Activated naive CD8-positive, alpha-beta T cell treated with anti-CD3 and anti-CD28 coated beads for 36 hours (primary cell): ENCODE results near the gene UMOD. TPM values are rescaled to one million over a fixed set of nuclear protein-coding genes. Genes with fewer than 3 reads are reported as not detected.

Experiments used
- DNase-seq: peaks from one replicate; pipeline ENCODE4 v3.0.0; 2021
- H3K27ac Mint-ChIP-seq: one replicate; pipeline ENCODE4 v1.8.0; 2022; ENCODE audit warnings: mild to moderate bottlenecking, moderate library complexity, mixed read lengths
- H3K27me3 Mint-ChIP-seq: one replicate; pipeline ENCODE4 v1.8.0; 2022; ENCODE audit warnings: mild to moderate bottlenecking, mixed read lengths
- H3K36me3 Mint-ChIP-seq: one replicate; pipeline ENCODE4 v1.8.0; 2021; ENCODE audit warnings: mild to moderate bottlenecking, mixed read lengths
- H3K4me1 Mint-ChIP-seq: one replicate; pipeline ENCODE4 v1.8.0; 2021; ENCODE audit warnings: mixed read lengths
- H3K4me3 Mint-ChIP-seq: one replicate; pipeline ENCODE4 v1.8.0; 2022; ENCODE audit warnings: mild to moderate bottlenecking, moderate library complexity, mixed read lengths
- H3K9me3 Mint-ChIP-seq: one replicate; pipeline ENCODE4 v1.8.0; 2022; ENCODE audit warnings: mixed read lengths
- total RNA-seq, 2 experiments: library from RNA; stranded (reverse); gene quantifications; one replicate each; pipeline ENCODE4 v1.2.3, GENCODE V29; 2021

Gene UMOD
- total RNA-seq, 2 experiments from 2014 or later = not detected

DNA sequence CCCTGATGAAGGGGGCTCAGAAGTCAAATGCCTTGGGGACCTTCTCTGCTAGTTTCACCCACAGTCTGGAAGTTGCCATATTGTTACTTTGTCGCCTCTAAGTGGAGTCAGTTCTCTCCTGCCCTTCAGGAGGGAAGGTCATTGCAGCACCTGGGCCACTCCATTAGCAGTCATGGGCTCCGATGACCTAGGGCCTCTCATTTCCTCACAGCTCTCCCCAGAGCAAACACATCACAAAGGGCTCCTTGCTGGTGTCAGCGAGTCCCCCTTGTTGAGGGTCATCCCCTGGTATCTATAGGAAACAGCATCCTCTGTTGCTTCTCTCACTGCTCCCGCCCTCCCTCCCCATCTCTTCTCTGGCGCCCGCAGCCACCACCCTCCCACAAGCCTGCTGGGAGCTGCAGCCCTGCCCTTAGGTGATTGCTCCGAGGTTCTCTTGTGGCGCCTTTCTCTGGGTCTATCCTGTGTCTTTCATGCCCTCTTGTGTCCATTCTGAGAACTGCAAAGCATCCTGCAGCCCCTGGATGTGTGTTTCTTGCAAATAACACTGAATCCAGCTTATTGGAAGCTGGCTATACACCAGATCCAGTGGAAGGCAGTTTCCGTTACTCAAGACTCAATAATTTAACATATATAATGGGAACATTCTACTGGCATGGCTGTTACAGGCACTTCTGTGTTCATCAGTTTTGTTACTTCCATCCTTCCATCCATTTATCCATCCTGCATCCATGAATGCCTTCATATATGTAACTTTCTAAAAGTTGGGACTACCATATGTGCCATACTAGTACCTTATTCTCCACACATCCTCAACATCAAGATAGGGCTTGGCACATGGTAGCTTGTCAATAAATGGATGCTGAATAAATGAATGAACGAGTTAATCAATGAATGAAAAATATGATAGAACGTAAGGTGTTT is 30.9 kb upstream of the UMOD start:
- Mint-ChIP-seq H3K4me3 (no peak overlapping the region), H3K27me3 (peaks cover 18% of the 10 kb centered on the region), H3K9me3 (no peaks in the 10 kb centered on the region), H3K27ac (no peak overlapping the region), H3K4me1 (no peaks in the 10 kb centered on the region), H3K36me3 (no peaks in the 10 kb centered on the region)
- peak; percentile 39 for DNase-seq

DNA sequence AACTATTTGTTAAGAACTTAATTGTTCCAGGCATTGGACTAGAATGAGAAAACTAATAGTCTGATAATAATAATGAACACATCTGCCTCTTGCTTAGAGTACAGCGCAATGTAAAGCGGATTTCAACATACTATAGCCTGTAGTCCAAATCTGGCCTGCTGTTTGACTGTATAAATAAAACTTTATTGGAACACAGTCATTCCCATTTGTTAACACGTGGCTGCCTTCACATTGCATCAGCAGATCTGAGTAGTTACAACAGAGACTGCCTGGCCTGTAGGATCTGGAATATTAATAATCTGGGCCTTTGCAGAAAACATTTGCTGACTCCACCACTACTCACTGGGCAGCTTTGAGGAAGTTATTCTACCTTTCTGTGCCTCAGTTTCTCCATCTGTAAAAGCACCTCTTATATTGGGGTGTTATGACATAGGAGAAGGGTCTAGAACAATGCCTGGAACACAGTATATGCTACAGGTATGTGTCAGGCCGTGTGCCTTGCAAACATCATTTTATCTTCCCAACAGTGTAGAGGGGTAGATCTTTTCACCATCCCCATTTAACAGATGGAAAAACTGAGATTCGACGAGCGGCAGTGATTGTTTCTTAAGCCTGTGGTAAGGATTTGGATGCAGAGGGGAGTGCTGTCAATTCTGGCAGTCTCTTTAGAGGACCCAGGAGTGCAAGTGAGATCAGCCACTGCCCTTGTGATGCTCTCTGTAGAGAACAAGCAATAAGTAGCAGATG is 29.9 kb upstream of the UMOD start:
- Mint-ChIP-seq H3K27ac (no peak overlapping the region), H3K36me3 (no peaks in the 10 kb centered on the region), H3K9me3 (no peaks in the 10 kb centered on the region), H3K4me1 (no peaks in the 10 kb centered on the region), H3K27me3 (peaks cover 18% of the 10 kb centered on the region), H3K4me3 (no peak overlapping the region)
- DNase-seq = no peak

DNA sequence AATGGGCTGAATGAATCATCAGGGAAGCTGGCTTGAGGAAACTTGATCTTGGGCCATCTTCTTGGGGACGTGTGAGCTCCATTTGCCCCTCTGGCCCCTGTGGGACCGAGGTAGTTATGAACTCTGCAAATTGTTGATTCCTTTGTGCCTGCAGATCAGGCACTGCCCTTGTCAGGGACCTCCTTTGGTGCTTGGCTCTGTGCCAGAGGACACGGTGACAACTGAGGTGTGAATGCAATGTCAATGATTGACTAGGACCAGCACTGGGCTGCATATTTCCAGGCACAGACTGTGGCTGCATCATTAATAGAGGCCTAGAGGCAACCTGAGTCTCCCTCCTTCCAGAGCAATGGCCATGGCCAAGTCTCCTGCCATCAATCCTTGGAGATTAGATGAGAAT is 28.3 kb upstream of the UMOD start:
- H3K4me3 Mint-ChIP-seq = no peak overlapping the region
- no peaks in the 10 kb centered on the region for H3K9me3 Mint-ChIP-seq
- no peak for DNase-seq
- H3K4me1 Mint-ChIP-seq = no peaks in the 10 kb centered on the region
- H3K27ac Mint-ChIP-seq = no peak overlapping the region
- H3K27me3 Mint-ChIP-seq = peaks cover 12% of the 10 kb centered on the region
- H3K36me3 Mint-ChIP-seq = no peaks in the 10 kb centered on the region

DNA sequence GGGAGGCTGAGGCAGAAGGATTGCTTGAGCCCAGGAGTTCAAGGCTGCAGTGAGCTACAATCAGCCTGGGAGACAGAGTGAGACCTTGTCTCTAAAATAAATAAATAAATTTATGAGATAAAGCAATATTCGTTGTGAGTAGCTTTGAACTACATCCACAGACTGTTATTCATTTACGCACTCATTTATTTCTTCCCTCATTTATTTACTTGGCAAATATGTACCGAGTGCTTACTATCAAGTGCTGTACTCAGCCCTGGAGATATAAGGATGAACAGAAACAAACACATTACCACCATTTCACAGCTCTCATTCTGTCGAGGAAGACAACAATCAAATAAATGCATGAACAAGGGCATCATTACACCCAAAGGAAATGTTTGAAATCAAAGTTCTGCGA is 24.7 kb upstream of the UMOD start:
- H3K27ac Mint-ChIP-seq = no peak overlapping the region
- H3K4me1 Mint-ChIP-seq = no peaks in the 10 kb centered on the region
- no peak overlapping the region for H3K4me3 Mint-ChIP-seq
- no peak for DNase-seq
- H3K36me3 Mint-ChIP-seq = no peaks in the 10 kb centered on the region
- H3K27me3 Mint-ChIP-seq = peaks cover 14% of the 10 kb centered on the region
- no peaks in the 10 kb centered on the region for H3K9me3 Mint-ChIP-seq

DNA sequence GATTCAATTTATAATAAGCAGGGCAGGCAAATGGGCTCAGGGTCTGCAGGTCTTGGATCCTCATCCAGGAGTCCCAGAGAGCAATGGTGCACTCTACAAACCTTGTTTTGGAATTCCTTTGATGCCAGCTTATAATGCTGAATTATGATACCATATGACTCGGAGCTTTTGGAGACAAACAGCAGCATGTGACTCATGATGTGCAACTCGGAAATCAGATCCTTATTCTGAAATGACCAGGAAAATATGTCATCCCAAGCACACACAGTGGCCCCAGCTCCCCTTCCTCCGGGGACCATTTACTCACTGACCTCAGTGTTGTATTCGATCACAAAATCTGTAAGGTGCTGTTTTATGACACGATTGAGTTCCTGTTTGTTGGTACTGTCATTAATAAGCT is 20.2 kb upstream of the UMOD start:
- no peak for DNase-seq
- Mint-ChIP-seq H3K4me1 (no peaks in the 10 kb centered on the region), H3K27ac (no peak overlapping the region), H3K9me3 (no peaks in the 10 kb centered on the region), H3K27me3 (peaks cover 13% of the 10 kb centered on the region), H3K4me3 (no peak overlapping the region), H3K36me3 (no peaks in the 10 kb centered on the region)

DNA sequence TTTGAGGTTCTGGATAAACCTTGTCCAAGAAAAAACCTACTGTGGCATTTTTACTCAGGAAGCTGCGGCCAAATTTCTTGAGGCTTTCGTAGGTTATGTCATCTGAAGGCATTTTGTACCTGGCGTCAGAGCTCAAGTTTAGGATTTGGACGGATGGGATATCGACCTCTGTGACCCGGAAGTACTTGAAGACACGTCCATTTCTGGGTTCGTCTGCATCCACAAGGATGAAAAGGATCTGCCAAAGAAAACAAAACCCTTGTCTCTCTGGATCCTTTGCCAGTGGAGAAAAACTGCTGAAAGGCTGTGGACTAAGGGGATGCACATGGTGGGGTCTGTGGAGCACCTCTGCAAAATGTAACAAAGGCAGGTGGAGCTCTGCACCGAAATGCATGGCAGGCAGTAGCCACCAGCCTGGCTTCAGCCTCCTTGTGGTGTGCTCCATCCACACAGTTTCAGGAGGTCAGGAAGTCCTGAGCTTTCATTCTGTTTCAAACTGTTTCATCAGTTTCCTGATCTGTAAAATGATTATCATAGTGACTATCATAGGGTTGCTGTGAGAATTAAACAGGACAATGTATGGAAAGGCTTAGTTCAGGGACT is 17.0 kb upstream of the UMOD start:
- DNase-seq = no peak
- Mint-ChIP-seq H3K27ac (no peak overlapping the region), H3K36me3 (no peaks in the 10 kb centered on the region), H3K27me3 (peaks cover 16% of the 10 kb centered on the region), H3K4me3 (no peak overlapping the region), H3K4me1 (no peaks in the 10 kb centered on the region), H3K9me3 (no peaks in the 10 kb centered on the region)

DNA sequence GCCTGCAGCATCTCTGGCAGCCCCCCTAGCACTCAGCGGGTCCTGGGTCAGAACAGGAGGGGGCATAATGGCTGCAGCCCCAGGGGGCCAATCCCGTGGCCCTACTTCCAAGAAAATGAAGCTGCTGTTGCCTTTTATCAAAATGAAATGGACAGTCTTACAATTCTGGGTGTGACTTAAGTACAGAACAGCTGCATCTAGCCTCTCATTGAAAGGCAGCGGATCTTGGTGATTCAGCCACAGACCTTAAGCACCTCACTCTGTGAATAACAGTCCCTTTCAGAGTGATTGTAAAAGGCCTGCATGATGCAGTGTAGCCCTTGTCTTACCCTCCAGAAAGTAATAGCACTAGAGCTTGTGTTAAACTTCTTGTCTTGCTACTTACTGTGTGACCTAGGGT is 11.5 kb upstream of the UMOD start:
- H3K36me3 Mint-ChIP-seq = no peaks in the 10 kb centered on the region
- H3K4me3 Mint-ChIP-seq = no peak overlapping the region
- H3K27ac Mint-ChIP-seq = no peak overlapping the region
- H3K27me3 Mint-ChIP-seq = peaks cover 20% of the 10 kb centered on the region
- no peak for DNase-seq
- no peaks in the 10 kb centered on the region for H3K4me1 Mint-ChIP-seq
- no peaks in the 10 kb centered on the region for H3K9me3 Mint-ChIP-seq

DNA sequence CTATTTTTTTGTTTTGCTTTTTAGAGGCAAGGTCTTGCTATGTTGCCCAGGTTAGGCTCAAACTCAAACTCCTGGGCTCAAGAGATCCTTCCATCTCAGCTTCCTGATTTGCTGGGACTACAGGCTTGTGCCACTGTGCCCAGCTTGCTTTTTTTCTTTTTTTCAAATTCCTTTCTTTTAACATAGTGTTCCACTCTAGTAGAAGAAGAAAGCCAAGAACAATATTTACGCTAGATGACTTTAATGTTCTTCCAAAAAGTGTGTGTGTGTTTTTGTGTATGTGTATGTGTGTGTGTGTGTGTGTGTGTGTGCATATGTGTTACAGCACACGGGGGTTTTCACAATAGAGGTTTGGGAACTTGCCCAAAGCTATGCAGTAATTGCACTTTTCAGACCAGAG is 10.7 kb upstream of the UMOD start:
- H3K27me3 Mint-ChIP-seq = peaks cover 20% of the 10 kb centered on the region
- H3K4me3 Mint-ChIP-seq = no peak overlapping the region
- no peaks in the 10 kb centered on the region for H3K9me3 Mint-ChIP-seq
- H3K36me3 Mint-ChIP-seq = no peaks in the 10 kb centered on the region
- no peak overlapping the region for H3K27ac Mint-ChIP-seq
- no peaks in the 10 kb centered on the region for H3K4me1 Mint-ChIP-seq
- no peak for DNase-seq

DNA sequence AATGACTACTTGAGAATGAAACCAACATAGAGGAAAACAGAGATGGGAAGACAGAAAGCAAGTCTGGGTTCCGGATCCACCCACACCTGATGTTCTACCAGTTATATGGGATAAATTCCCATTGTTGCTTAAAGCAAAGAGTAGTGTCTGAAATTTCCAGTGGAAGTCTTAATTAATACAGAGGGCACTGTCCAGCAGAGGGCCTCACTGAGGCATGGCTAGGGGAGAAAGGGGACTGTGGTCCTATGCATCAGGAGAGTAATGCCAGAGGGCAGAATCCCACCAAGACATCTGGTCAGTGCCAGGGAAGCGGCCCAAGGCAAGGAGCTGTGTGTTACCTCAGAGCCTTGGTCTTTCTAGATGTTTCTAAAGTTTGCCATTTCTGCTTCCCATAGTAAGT is 7.5 kb upstream of the UMOD start:
- DNase-seq = no peak
- Mint-ChIP-seq H3K27me3 (peaks cover 18% of the 10 kb centered on the region), H3K4me3 (no peak overlapping the region), H3K4me1 (no peaks in the 10 kb centered on the region), H3K27ac (no peak overlapping the region), H3K9me3 (no peaks in the 10 kb centered on the region), H3K36me3 (no peaks in the 10 kb centered on the region)

DNA sequence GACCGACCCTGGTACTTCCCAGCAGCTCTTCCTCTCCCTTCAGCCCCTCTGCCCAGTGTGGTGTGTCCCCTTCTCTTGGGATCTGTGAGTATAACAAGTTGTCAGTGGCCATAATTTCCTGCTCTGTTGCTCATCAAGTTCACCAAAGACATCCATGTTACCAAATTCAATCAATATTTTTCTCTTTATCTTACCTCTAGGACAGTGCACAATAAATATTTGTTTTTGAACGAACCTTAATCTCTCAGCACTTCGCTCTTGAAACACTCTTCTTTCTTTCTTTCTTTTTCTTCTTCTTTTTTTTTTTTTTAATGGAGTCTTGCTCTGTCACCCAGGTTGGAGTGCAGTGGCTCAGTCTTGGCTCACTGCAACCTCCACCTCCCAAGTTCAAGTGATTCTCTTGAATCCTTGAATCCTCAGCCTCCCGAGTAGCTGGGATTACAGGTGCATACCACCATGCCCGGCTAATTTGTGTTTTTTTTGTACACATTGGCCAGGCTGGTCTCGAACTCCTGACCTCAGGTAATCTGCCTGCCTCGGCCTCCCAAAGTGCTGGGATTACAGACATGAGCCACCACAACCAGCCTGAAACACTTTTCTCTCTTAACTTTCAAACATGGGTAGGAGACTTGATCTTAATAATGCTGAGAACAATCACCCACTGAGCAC is 2.7 kb upstream of the UMOD start:
- Mint-ChIP-seq H3K4me3 (no peak overlapping the region), H3K36me3 (no peaks in the 10 kb centered on the region), H3K9me3 (no peaks in the 10 kb centered on the region), H3K27ac (no peak overlapping the region), H3K27me3 (peaks cover 21% of the 10 kb centered on the region), H3K4me1 (no peaks in the 10 kb centered on the region)
- DNase-seq = no peak

DNA sequence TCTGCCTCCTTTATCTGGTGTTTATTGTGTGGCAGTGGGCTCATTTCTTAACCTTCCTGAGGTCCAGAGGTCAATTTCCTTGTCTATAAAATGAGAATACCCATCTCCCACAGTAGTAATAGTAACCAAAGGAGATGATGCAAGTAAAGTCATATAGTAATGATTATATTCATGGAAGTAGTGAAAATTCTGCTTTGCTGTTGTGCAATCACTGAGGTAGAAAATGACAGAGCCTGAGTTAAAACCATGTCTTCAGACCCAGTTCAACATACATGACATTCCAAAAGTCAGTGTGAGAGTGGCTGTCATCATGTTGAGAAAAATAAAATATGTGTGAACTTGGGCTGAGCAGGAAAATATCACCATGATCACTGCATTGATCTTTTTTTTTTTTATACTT is 864 bp upstream of the UMOD start:
- H3K27me3 Mint-ChIP-seq = peaks cover 14% of the 10 kb centered on the region
- no peaks in the 10 kb centered on the region for H3K9me3 Mint-ChIP-seq
- H3K36me3 Mint-ChIP-seq = no peaks in the 10 kb centered on the region
- H3K4me3 Mint-ChIP-seq = no peak overlapping the region
- no peak for DNase-seq
- H3K27ac Mint-ChIP-seq = no peak overlapping the region
- H3K4me1 Mint-ChIP-seq = no peaks in the 10 kb centered on the region

DNA sequence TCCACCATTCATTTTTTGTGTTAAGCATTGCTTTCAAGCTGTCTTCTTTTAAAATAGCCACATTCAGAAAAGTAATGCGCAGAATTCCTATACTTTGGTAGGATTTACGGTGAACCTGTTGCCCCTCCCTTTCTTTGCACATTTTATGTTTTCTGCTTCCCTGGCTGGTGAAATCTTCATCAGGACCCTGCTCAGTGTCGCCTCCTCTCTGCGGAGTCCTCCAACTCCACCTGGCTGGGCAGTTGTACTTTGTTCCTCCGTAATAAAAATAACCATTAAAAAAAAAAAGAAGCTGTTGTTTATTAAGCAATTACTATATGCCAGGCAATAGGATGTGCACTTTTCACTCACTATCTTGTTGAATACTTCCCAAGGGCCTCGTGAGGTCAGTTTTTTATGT is 2.9 kb downstream of the UMOD start:
- Mint-ChIP-seq H3K27me3 (no peaks in the 10 kb centered on the region), H3K4me3 (no peak overlapping the region), H3K27ac (no peak overlapping the region), H3K4me1 (no peaks in the 10 kb centered on the region), H3K36me3 (no peaks in the 10 kb centered on the region), H3K9me3 (no peaks in the 10 kb centered on the region)
- DNase-seq = no peak

DNA sequence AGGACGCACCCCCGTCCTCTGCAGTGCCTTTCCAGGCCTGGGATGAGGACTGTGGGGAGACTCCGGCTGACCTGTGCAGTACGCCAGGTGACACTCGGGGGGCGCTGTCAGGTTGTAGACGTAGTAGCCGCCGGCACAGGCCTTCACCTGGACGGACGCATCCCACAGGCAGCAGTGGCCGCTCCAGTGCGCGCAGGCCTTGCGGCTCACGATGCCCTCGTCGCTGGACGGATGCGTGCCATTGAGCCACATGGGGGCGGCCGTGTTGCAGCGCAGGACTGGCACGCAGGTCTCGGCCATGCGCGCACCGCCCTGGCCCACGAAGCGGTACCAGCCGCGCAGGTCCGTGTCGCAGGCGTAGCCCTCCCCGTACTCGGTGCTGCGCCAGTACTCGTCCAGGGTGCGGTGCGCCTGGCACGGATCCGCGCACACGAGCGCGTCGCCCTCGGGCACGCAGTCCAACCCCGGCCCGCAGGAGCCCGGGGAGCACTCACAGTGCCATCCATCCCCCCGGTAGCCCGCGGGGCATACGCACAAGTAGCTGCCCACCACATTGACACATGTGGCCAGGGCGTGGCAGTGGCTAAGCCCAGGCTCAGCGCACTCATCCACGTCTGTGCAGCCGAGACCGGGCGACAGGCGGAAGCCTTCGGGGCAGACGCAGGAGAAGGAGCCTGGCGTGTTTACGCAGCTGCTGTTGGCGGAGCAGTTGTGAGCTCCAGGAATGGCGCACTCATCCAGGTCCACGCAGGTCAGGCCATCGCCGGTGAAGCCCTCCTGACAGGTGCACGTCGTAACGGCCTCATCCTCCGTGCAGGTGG is 3.9 kb downstream of the UMOD start:
- DNase-seq = no peak
- H3K36me3 Mint-ChIP-seq = no peaks in the 10 kb centered on the region
- H3K4me3 Mint-ChIP-seq = no peak overlapping the region
- no peaks in the 10 kb centered on the region for H3K4me1 Mint-ChIP-seq
- H3K9me3 Mint-ChIP-seq = no peaks in the 10 kb centered on the region
- H3K27me3 Mint-ChIP-seq = no peaks in the 10 kb centered on the region
- no peak overlapping the region for H3K27ac Mint-ChIP-seq

DNA sequence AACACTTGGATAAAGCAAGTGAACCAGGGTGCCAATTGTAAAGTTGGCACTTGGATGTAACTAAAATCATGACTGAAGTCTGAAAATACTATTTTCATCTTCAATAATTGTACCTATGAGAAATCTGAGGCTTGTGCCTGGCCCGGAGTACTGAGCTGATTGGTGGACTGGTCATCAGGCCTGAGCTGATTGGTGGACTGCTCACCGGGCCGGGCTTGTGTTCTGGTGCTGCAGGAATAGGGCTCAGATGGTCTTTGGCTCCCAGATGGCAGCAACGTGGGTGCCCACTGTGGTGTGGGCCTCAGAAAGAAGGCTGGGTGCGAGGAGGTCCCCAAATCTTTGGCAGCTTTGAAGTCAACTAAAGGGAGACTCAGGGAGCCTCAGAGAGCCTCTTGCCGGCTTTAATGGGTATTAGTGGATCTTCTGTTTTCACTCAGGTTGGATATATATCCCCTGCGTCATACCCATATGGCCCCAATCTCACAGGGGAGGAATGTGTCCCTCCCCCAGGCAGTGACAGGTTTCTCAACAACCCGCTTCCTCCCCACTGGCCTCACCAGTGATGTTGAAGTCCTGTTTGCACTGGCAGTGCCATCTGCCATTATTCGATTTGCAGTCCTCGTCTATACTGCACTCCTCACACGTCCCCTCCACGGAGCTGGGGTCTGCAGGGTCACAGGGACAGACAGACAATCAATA is 4.7 kb downstream of the UMOD start:
- H3K9me3 Mint-ChIP-seq = no peaks in the 10 kb centered on the region
- no peaks in the 10 kb centered on the region for H3K27me3 Mint-ChIP-seq
- H3K36me3 Mint-ChIP-seq = no peaks in the 10 kb centered on the region
- no peak overlapping the region for H3K4me3 Mint-ChIP-seq
- no peak overlapping the region for H3K27ac Mint-ChIP-seq
- H3K4me1 Mint-ChIP-seq = no peaks in the 10 kb centered on the region
- DNase-seq = no peak
